Kidney (tissue), 14 donors: ENCODE results near the gene BOD1L1. TPM values are rescaled to one million over a fixed set of nuclear protein-coding genes. Genes with fewer than 3 reads are reported as not detected.

Experiments used
- DNase-seq, 5 donors: peaks; one replicate each; pipeline ENCODE4 v3.0.0-alpha.2; 2013 to 2020
- FAIRE-seq: peaks from 2 replicates; lab custom pipeline; 2012; peaks lifted over from hg19 to GRCh38; lab: Jason Lieb, UNC
- H3K27ac ChIP-seq, 2 donors: one replicate each; pipeline ENCODE4 v1.7.0; 2013; ENCODE audit warnings: low read depth in 2 of 2, low read length in 2 of 2, inconsistent platforms in 1 of 2
- H3K27me3 ChIP-seq: one replicate; pipeline ENCODE4 v1.7.1; 2013; ENCODE audit warnings: low read length, inconsistent platforms; ENCODE audit not compliant: control insufficient read depth, insufficient read depth
- H3K36me3 ChIP-seq, 3 donors: one replicate each; pipeline versions ENCODE4 v1.7.0 to v1.7.1; 2013; ENCODE audit warnings: low read length in 3 of 3, control low read depth in 1 of 3, inconsistent platforms in 1 of 3; ENCODE audit not compliant: insufficient read depth in 3 of 3, control insufficient read depth in 2 of 3
- H3K4me1 ChIP-seq, 3 donors: one replicate each; pipeline versions ENCODE4 v1.7.0 to v1.7.1; 2013; ENCODE audit warnings: low read length in 3 of 3, inconsistent platforms in 1 of 3, low read depth in 1 of 3; ENCODE audit not compliant: control insufficient read depth in 2 of 3, insufficient read depth in 2 of 3
- H3K4me3 ChIP-seq, 3 donors: one replicate each; pipeline versions ENCODE4 v1.7.0 to v1.8.1; 2013; ENCODE audit warnings: low read length in 3 of 3, control low read depth in 1 of 3, inconsistent platforms in 1 of 3
- H3K9ac ChIP-seq, 3 donors: one replicate each; pipeline versions ENCODE4 v1.7.0 to v1.7.1; 2013; ENCODE audit warnings: low read length in 3 of 3, control low read depth in 1 of 3, inconsistent platforms in 1 of 3
- H3K9me3 ChIP-seq, 3 donors: one replicate each; pipeline versions ENCODE4 v1.7.0 to v1.7.1; 2013; ENCODE audit warnings: low read length in 3 of 3, control low read depth in 1 of 3, inconsistent platforms in 1 of 3; ENCODE audit not compliant: control insufficient read depth in 2 of 3, insufficient read depth in 1 of 3
- CTCF ChIP-seq: IDR thresholded peaks from 3 replicates; pipeline ENCODE4 v1.5.1; 2012; ENCODE audit warnings: mild to moderate bottlenecking, moderate library complexity, borderline replicate concordance; ENCODE audit not compliant: insufficient read depth; ENCODE audit errors: extremely low read depth
- intact Hi-C: fragments of 100-400 bp; cut with DNase I; formaldehyde crosslinking; loops from one replicate; pipeline ENCODE4 v1.11.1; 2022
- polyA plus RNA-seq: library from polyadenylated mRNA; stranded (reverse); fragments of 350-450 nt; fragmentation: Illumina TruSeq; extraction: RNeasy Lipid Tissue Mini Kit (QIAGEN cat#74804); gene quantifications from one replicate; pipeline ENCODE4 v1.2.3, GENCODE V29; 2014; ENCODE audit warnings: low read depth, low replicate concordance; ENCODE audit not compliant: insufficient read depth
- total RNA-seq: library from RNA; stranded (reverse); fragmentation: NEBNext Ultra II Directional; extraction: Animal tissue kit (Norgen Biotek cat#: 25700); gene quantifications from one replicate; pipeline ENCODE4 v1.2.1, GENCODE V29; 2021
- donor health status: control.
- donor health status: control.
- donor health status: control.
- donor health status: control.
- donor health status: control.
- donor health status: DM: yes; HTN: yes; CAD: no.
- donor health status: Normal renal cell carcinoma (clear cell type).

The BOD1L1 gene
- total and polyA plus RNA-seq, 2 donors from 2014 or later = 9.0 to 45.6 TPM

- TF ChIP-seq CTCF = no peak
- Histone ChIP-seq H3K9ac (no peak overlapping the region), H3K27ac (no peak overlapping the region), H3K4me1 (peaks cover 0 to 4% (median 0%) of the 10 kb centered on the region in 3 donors), H3K36me3 (no peaks in the 10 kb centered on the region), H3K4me3 (no peak overlapping the region), H3K9me3 (peaks cover 0 to 11% (median 7%) of the 10 kb centered on the region in 3 donors), H3K27me3 (peaks cover 76% of the 10 kb centered on the region)
- intact Hi-C loops = no loop called here
- FAIRE-seq (no peak), DNase-seq (peak in 1 of 5 donors; percentile 11)
Measured at GRCh38 chr4:13527192-13527980, 100.1 kb downstream of the BOD1L1 start.

- Histone ChIP-seq H3K9ac (no peak overlapping the region), H3K27ac (no peak overlapping the region), H3K4me1 (peaks cover 0 to 4% (median 0%) of the 10 kb centered on the region in 3 donors), H3K4me3 (no peak overlapping the region), H3K9me3 (peaks cover 0 to 11% (median 7%) of the 10 kb centered on the region in 3 donors), H3K36me3 (no peaks in the 10 kb centered on the region), H3K27me3 (peaks cover 76% of the 10 kb centered on the region)
- DNase-seq = no peak
- intact Hi-C loops = no loop called here
- TF ChIP-seq CTCF = no peak
- no peak for FAIRE-seq
Measured at GRCh38 chr4:13526658-13527057, 100.9 kb downstream of the BOD1L1 start.

GRCh38 chr4:13525606-13526281 lies 101.8 kb downstream of the BOD1L1 start:
- no peak overlapping the region for H3K4me3 ChIP-seq
- H3K27ac ChIP-seq = no peak overlapping the region
- TF ChIP-seq CTCF = no peak
- H3K4me1 ChIP-seq = no peaks in the 10 kb centered on the region
- intact Hi-C loops = no loop called here
- H3K27me3 ChIP-seq = peaks cover 76% of the 10 kb centered on the region
- H3K9ac ChIP-seq = no peak overlapping the region
- no peak for FAIRE-seq
- peak in 1 of 5 donors; percentile 12 for DNase-seq
- no peaks in the 10 kb centered on the region for H3K36me3 ChIP-seq
- peaks cover 0 to 11% (median 7%) of the 10 kb centered on the region in 3 donors for H3K9me3 ChIP-seq
